ENCODE measurements around the gene C19orf25. TPM values are rescaled to one million over a fixed set of nuclear protein-coding genes. Genes with fewer than 3 reads are reported as not detected.

C19orf25 gene
- total and polyA plus RNA-seq, 9 of the 15 experiments (the other 6 are each of a cell fraction or from before 2014, with no cell fraction given) = 0.79 to 96.0 (median 36.1) TPM

DNA sequence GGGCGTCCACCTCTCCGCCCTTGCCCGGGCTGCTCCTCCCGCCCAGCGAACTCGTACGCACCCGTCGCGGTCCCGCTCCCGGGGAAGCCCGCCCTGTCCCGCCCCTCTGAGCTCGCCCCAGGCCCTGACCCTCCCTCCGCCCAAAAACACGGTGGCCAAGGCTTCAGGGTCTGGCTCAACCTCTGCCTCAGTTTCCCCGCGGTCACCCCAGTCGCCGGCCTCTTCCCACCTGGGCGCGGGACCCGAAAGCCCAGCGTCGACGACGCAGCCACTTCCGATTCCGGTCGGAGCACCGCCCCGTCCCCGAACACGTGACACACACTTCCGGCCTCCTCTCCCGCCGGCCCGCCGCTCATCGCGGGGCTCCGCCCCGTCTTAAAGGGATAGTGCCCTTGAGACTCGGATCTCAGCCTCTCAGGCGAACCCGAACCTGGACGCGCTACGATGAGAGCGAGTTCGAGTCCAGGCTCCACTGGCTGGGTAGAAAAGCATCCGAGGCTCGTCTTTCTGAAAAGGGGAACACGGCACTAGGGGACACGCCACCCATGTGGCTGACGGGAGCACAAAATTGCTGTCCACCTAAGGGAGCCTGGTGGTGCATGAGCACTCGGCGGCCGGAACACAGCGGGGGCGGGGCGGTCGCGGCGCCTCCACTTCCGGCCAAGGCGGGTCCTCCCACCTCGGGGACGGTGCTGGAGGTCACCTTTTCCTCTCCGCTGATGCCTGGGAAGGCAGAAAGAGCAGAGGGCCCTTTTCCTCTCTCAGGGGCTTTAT is at the start of gene C19orf25 (continued):
- TF ChIP-seq PHF8 (IDR thresholded peaks at IDR 0.05; ENCODE audit: borderline replicate concordance, low read length) (peak; percentile 81; the same call in 1 of the 2 replicates), SIX5 (IDR thresholded peaks at IDR 0.05; ENCODE audit: borderline replicate concordance in 1 of 2, insufficient read depth in 1 of 2, low read depth in 1 of 2, low read length in 2 of 2) (no peak), TFAM (CRISPR knock-in tag; conservative IDR thresholded peaks at IDR 0.05) (no peak), RBM17 (IDR thresholded peaks at IDR 0.05; ENCODE audit: borderline replicate concordance, low read depth, low read length) (no peak), MYNN (IDR thresholded peaks at IDR 0.05) (no peak), MYNN (CRISPR knock-in tag; IDR thresholded peaks at IDR 0.05) (no peak), HDAC1 (IDR thresholded peaks at IDR 0.05) (peak in 1 of 2 experiments; percentile 82; a peak in 2 of 4 replicates), THRB (CRISPR knock-in tag; conservative IDR thresholded peaks at IDR 0.05) (0 out of 2 replicates have a peak, but pooled peaks have one; percentile 48), GABPA (tag; conservative IDR thresholded peaks at IDR 0.05; ENCODE audit: low read depth) (peak; percentile 96), MXI1 (IDR thresholded peaks at IDR 0.05; ENCODE audit: low read depth, low read length) (peak; percentile 66; the same call in 1 of the 2 replicates), ZBED1 (IDR thresholded peaks at IDR 0.05) (no peak), ARID1B (IDR thresholded peaks at IDR 0.05) (peak; percentile 59; the same call in 1 of the 2 replicates), RBM39 (optimal IDR thresholded peaks at IDR 0.05; ENCODE audit: low read depth, low read length) (no peak), PRDM10 (IDR thresholded peaks at IDR 0.05; ENCODE audit: partially characterized antibody) (peak; percentile 70), CBX1 (IDR thresholded peaks at IDR 0.05; ENCODE audit: low read depth) (peak; percentile 83), GTF2E2 (tag; IDR thresholded peaks at IDR 0.05) (0 out of 2 replicates have a peak, but pooled peaks have one; percentile 58), RNF2 (IDR thresholded peaks at IDR 0.05) (peak; percentile 72; the same call in 1 of the 2 replicates), SIN3A (IDR thresholded peaks at IDR 0.05; ENCODE audit: borderline replicate concordance in 2 of 2, control insufficient read depth in 1 of 2, low read depth in 2 of 2, low read length in 2 of 2) (peak; percentile 22 to 50; a peak in 2 of 4 replicates)
- TF ChIP-seq, protein P1, sequence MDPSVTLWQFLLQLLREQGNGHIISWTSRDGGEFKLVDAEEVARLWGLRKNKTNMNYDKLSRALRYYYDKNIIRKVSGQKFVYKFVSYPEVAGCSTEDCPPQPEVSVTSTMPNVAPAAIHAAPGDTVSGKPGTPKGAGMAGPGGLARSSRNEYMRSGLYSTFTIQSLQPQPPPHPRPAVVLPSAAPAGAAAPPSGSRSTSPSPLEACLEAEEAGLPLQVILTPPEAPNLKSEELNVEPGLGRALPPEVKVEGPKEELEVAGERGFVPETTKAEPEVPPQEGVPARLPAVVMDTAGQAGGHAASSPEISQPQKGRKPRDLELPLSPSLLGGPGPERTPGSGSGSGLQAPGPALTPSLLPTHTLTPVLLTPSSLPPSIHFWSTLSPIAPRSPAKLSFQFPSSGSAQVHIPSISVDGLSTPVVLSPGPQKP (CRISPR knock-in tag; IDR thresholded peaks at IDR 0.05) = no peak
- TF ChIP-seq, protein P2, sequence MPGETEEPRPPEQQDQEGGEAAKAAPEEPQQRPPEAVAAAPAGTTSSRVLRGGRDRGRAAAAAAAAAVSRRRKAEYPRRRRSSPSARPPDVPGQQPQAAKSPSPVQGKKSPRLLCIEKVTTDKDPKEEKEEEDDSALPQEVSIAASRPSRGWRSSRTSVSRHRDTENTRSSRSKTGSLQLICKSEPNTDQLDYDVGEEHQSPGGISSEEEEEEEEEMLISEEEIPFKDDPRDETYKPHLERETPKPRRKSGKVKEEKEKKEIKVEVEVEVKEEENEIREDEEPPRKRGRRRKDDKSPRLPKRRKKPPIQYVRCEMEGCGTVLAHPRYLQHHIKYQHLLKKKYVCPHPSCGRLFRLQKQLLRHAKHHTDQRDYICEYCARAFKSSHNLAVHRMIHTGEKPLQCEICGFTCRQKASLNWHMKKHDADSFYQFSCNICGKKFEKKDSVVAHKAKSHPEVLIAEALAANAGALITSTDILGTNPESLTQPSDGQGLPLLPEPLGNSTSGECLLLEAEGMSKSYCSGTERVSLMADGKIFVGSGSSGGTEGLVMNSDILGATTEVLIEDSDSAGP (CRISPR knock-in tag; IDR thresholded peaks at IDR 0.05) = peak; percentile 100

Measured in K562 (cell line).